Measurements from ENCODE around the gene VSX1.

GRCh38 chr20:25128649-25129048, 46.7 kb upstream of the VSX1 start:
- no peak for TF ChIP-seq EP300 (IDR thresholded peaks at IDR 0.05)
- no peak for TF ChIP-seq POLR2AphosphoS5 (IDR thresholded peaks at IDR 0.05)

All from gastroesophageal sphincter (tissue), 2 donors.